ENCODE results near the gene SBSN. TPM values are rescaled to one million over a fixed set of nuclear protein-coding genes. Genes with fewer than 3 reads are reported as not detected.

The SBSN gene
- total RNA-seq, 1 donor from 2014 or later = 0.18 TPM

DNA sequence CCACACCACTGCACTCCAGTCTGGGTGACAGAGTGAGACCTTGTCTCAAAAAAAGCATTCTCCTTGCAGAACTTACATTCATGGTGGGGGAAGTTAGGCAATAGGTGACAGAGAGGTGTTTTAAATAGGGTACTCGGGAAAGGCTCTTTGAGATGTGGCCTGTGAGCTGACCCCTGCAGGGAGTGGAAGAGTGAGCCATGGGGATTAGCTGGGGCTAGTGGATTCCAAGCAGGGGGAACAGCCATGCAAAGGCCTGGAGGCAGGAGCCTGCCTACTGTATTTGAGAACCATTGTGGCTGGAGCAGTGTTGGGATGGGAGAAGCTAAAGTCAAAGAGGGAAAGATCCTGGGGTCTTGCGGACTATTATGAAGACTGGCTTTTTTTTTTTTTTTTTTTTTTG is 10.8 kb downstream of the SBSN start:
- Mint-ChIP-seq H3K36me3 (ENCODE audit: low read depth, unreplicated experiment) (no peaks in the 10 kb centered on the region), H3K4me1 (ENCODE audit: unreplicated experiment) (no peaks in the 10 kb centered on the region), H3K27ac (ENCODE audit: unreplicated experiment) (no peak overlapping the region), H3K4me3 (ENCODE audit: unreplicated experiment) (no peak overlapping the region), H3K9me3 (ENCODE audit: unreplicated experiment) (no peaks in the 10 kb centered on the region), H3K27me3 (ENCODE audit: unreplicated experiment) (peaks cover 13% of the 10 kb centered on the region)
- no peak for DNase-seq (ENCODE audit: low spot score)
- TF ChIP-seq CTCF (IDR thresholded peaks at IDR 0.05; ENCODE audit: unreplicated experiment) = no peak

DNA sequence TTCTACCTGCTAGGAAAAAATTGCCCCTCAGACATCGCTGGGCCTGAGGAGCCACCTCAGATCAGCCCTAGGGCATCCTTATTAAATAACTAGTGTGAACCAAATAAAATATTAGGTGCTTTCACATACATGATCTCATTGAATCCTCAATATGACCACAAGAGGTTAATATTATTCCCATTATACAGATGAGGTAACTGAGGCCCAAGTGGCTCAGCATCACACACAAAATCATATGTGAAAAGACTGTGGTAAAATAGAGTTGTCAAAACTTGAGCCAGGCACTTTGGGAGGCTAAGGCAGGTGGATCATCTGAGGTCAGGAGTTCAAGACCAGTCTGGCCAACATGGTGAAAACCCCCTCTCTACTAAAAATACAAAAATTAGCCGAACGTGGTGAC is 11.8 kb downstream of the SBSN start:
- no peak for TF ChIP-seq CTCF (IDR thresholded peaks at IDR 0.05; ENCODE audit: unreplicated experiment)
- Mint-ChIP-seq H3K36me3 (ENCODE audit: low read depth, unreplicated experiment) (no peaks in the 10 kb centered on the region), H3K4me3 (ENCODE audit: unreplicated experiment) (no peak overlapping the region), H3K27me3 (ENCODE audit: unreplicated experiment) (peaks cover 19% of the 10 kb centered on the region), H3K27ac (ENCODE audit: unreplicated experiment) (no peak overlapping the region), H3K9me3 (ENCODE audit: unreplicated experiment) (no peaks in the 10 kb centered on the region), H3K4me1 (ENCODE audit: unreplicated experiment) (no peaks in the 10 kb centered on the region)
- DNase-seq (ENCODE audit: low spot score) = no peak

DNA sequence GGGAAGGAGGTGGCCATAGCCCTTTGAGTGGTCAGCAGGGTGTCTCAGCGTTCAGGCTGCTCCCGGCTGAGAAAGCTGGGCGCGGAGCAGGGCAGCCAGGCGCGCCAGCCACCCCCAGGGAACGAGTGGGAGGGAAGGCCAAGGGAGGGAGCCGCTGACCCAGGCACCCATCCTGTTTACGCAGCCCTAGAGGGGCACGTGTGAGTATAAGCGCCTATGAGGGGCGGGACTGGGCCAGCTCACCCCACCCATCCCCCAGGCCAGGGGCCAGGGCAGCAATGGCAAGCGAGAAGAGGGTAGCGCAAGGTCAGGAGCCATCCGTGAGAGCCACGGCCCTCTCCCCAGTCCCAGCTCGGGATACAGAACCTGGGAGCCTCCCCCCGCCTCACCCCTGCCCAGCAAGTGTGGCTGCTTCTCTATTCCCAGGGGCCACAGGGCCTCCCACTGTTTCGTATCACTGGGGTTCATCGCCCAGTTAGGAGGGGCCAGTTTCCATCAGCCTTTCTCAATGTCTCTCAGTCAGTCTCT is 13.8 kb downstream of the SBSN start:
- Mint-ChIP-seq H3K4me3 (ENCODE audit: unreplicated experiment) (no peak overlapping the region), H3K27ac (ENCODE audit: unreplicated experiment) (no peak overlapping the region), H3K4me1 (ENCODE audit: unreplicated experiment) (peaks cover 1% of the 10 kb centered on the region), H3K9me3 (ENCODE audit: unreplicated experiment) (no peaks in the 10 kb centered on the region), H3K36me3 (ENCODE audit: low read depth, unreplicated experiment) (no peaks in the 10 kb centered on the region), H3K27me3 (ENCODE audit: unreplicated experiment) (peaks cover 17% of the 10 kb centered on the region)
- TF ChIP-seq CTCF (IDR thresholded peaks at IDR 0.05; ENCODE audit: unreplicated experiment) = no peak
- DNase-seq (ENCODE audit: low spot score) = no peak

GRCh38 chr19:35513628-35514281 is 14.4 kb downstream of the SBSN start, which contains the start of gene DMKN:
Gene DMKN (minus strand): TSS chr19:35513649. CDS start chr19:35513475, 174 bp downstream.
- Mint-ChIP-seq H3K9me3 (ENCODE audit: unreplicated experiment) (no peaks in the 10 kb centered on the region), H3K27me3 (ENCODE audit: unreplicated experiment) (peaks cover 18% of the 10 kb centered on the region), H3K4me1 (ENCODE audit: unreplicated experiment) (peaks cover 4% of the 10 kb centered on the region), H3K4me3 (ENCODE audit: unreplicated experiment) (no peak within 1 kb of the TSS), H3K36me3 (ENCODE audit: low read depth, unreplicated experiment) (no peaks in the 10 kb centered on the region), H3K27ac (ENCODE audit: unreplicated experiment) (no peak within 1 kb of the TSS)
- DNase-seq (ENCODE audit: low spot score) = no peak
- no peak for TF ChIP-seq CTCF (IDR thresholded peaks at IDR 0.05; ENCODE audit: unreplicated experiment)

- H3K9me3 Mint-ChIP-seq (ENCODE audit: unreplicated experiment) = no peaks in the 10 kb centered on the region
- no peak for TF ChIP-seq CTCF (IDR thresholded peaks at IDR 0.05; ENCODE audit: unreplicated experiment)
- no peak for DNase-seq (ENCODE audit: low spot score)
- peaks cover 4% of the 10 kb centered on the region for H3K4me1 Mint-ChIP-seq (ENCODE audit: unreplicated experiment)
- no peaks in the 10 kb centered on the region for H3K36me3 Mint-ChIP-seq (ENCODE audit: low read depth, unreplicated experiment)
- H3K4me3 Mint-ChIP-seq (ENCODE audit: unreplicated experiment) = no peak overlapping the region
- H3K27me3 Mint-ChIP-seq (ENCODE audit: unreplicated experiment) = peaks cover 14% of the 10 kb centered on the region
- no peak overlapping the region for H3K27ac Mint-ChIP-seq (ENCODE audit: unreplicated experiment)
Measured at GRCh38 chr19:35512831-35513627, 15.1 kb downstream of the SBSN start.

Measured in endothelial cell (in vitro differentiated cells).